Endothelial cell of umbilical vein (primary cell): ENCODE data around the gene KCTD2. TPM values are rescaled to one million over a fixed set of nuclear protein-coding genes. Genes with fewer than 3 reads are reported as not detected.

Source experiments
- BruUV-seq: library from RNA; stranded (reverse); fragments of 400-500 nt; replicated peaks from 2 replicates; lab custom pipeline; 2021; lab: Mats Ljungman, UMichigan
- CTCF ChIA-PET: fragments of 300-600, 350-600 bp; sonication (Branson Sonifier 250); formaldehyde crosslinking; loops from one replicate; lab custom pipeline; 2021; ENCODE audit warnings: antibody characterized with exemption, inconsistent platforms; lab: Charles Lee
- POLR2A ChIA-PET: fragments of 300-600, 350-600 bp; sonication (Branson Sonifier 250); formaldehyde crosslinking; loops from one replicate; lab custom pipeline; 2021; ENCODE audit warnings: antibody characterized with exemption, inconsistent platforms; lab: Charles Lee
- DNase-seq: peaks from one replicate; pipeline ENCODE4 v3.0.0-alpha.2; 2011; ENCODE audit warnings: low read depth, low spot score
- FAIRE-seq: peaks from 2 replicates; lab custom pipeline; 2011; peaks lifted over from hg19 to GRCh38; lab: Jason Lieb, UNC
- H2AFZ ChIP-seq: 2 replicates; pipeline ENCODE4 v1.6.0; 2012; ENCODE audit warnings: low read depth, low read length, control low read depth, inconsistent platforms
- H3K27ac ChIP-seq: 2 replicates; pipeline ENCODE4 v1.5.1; 2011; ENCODE audit warnings: low read depth, mild to moderate bottlenecking, control low read depth, low read length, moderate library complexity; ENCODE audit not compliant: insufficient read depth
- H3K27me3 ChIP-seq, 2 experiments: 2 replicates each; pipeline versions ENCODE4 v1.6.0 to v1.6.1; 2011; ENCODE audit warnings: low read length in 2 of 2, mixed read lengths in 1 of 2; ENCODE audit not compliant: control insufficient read depth in 2 of 2, insufficient read depth in 2 of 2
- H3K36me3 ChIP-seq, 2 experiments: 2 replicates in 1 of 2; 3 replicates in 1 of 2; pipeline ENCODE4 v1.5.1; 2011; ENCODE audit warnings: low read length in 2 of 2, mild to moderate bottlenecking in 1 of 2, moderate library complexity in 1 of 2; ENCODE audit not compliant: control insufficient read depth in 2 of 2, insufficient read depth in 2 of 2; ENCODE audit errors: extremely low read depth in 1 of 2
- H3K4me1 ChIP-seq: 3 replicates; pipeline ENCODE4 v1.5.1; 2011; ENCODE audit warnings: mild to moderate bottlenecking, low read length; ENCODE audit not compliant: control insufficient read depth, insufficient read depth; ENCODE audit errors: extremely low read depth
- H3K4me2 ChIP-seq: 2 replicates; pipeline ENCODE4 v1.6.1; 2011; ENCODE audit warnings: low read length, control low read depth, mixed read lengths; ENCODE audit not compliant: insufficient read depth
- H3K4me3 ChIP-seq, 3 experiments: fragments of 200-600 bp in 1 of 3; sonication (generic), shearing (Covaris generic) in 1 of 3; replicated peaks in 1 of 3; 2 replicates each; pipeline ENCODE4 v1.5.1; 2011 to 2016; ENCODE audit warnings: control low read depth in 3 of 3, low read length in 3 of 3, mild to moderate bottlenecking in 2 of 3, inconsistent platforms in 1 of 3, low read depth in 1 of 3, moderate library complexity in 1 of 3; ENCODE audit not compliant: insufficient read depth in 1 of 3
- H3K79me2 ChIP-seq: 2 replicates; pipeline ENCODE4 v1.6.0; 2012; ENCODE audit warnings: low read length, inconsistent platforms; ENCODE audit not compliant: control insufficient read depth, insufficient read depth
- H3K9ac ChIP-seq: replicated peaks from 2 replicates; pipeline ENCODE3; 2011; ENCODE audit warnings: low read length, control low read depth; ENCODE audit not compliant: insufficient read depth; ENCODE audit errors: extremely low read depth
- H3K9me1 ChIP-seq: replicated peaks from 3 replicates; pipeline ENCODE4 v1.6.0; 2011; ENCODE audit warnings: mild to moderate bottlenecking, low read length; ENCODE audit not compliant: control insufficient read depth, insufficient read depth; ENCODE audit errors: extremely low read depth
- H3K9me3 ChIP-seq: replicated peaks from 2 replicates; pipeline ENCODE4 v1.5.1; 2012; ENCODE audit warnings: low read length, inconsistent platforms; ENCODE audit not compliant: control insufficient read depth, insufficient read depth
- H4K20me1 ChIP-seq: replicated peaks from 2 replicates; pipeline ENCODE3; 2011; ENCODE audit warnings: mild to moderate bottlenecking, low read length; ENCODE audit not compliant: control insufficient read depth, insufficient read depth; ENCODE audit errors: extremely low read depth
- EZH2 ChIP-seq: IDR thresholded peaks from 2 replicates; pipeline ENCODE4 v1.6.1; 2012; ENCODE audit warnings: borderline replicate concordance, low read depth, mild to moderate bottlenecking, moderate library complexity, low read length, inconsistent platforms; ENCODE audit not compliant: severe bottlenecking
- FOS ChIP-seq: IDR thresholded peaks from 2 replicates; pipeline ENCODE4 v1.6.1; 2011; ENCODE audit warnings: mild to moderate bottlenecking, low read length, moderate library complexity, borderline replicate concordance; ENCODE audit not compliant: insufficient read depth
- GATA2 ChIP-seq: IDR thresholded peaks from 2 replicates; pipeline ENCODE4 v1.7.0; 2011; ENCODE audit warnings: low read depth, mild to moderate bottlenecking, moderate library complexity, mixed read lengths, low read length; ENCODE audit not compliant: insufficient read length, insufficient read depth
- JUN ChIP-seq: IDR thresholded peaks from 2 replicates; pipeline ENCODE4 v1.6.1; 2011; ENCODE audit warnings: borderline replicate concordance, low read depth; ENCODE audit not compliant: insufficient read length, insufficient read depth
- MYC ChIP-seq: IDR thresholded peaks from one replicate; pipeline ENCODE4 v1.6.1; 2011; ENCODE audit warnings: mild to moderate bottlenecking, low read depth, low read length
- POLR2A ChIP-seq: IDR thresholded peaks from 2 replicates; pipeline ENCODE4 v1.6.1; 2012; ENCODE audit warnings: low read depth, mild to moderate bottlenecking, control low read depth, low read length
- POLR2AphosphoS5 ChIP-seq: IDR thresholded peaks from 2 replicates; pipeline ENCODE4 v1.6.1; 2012; ENCODE audit warnings: low read depth, mild to moderate bottlenecking, control low read depth, low read length, moderate library complexity; ENCODE audit not compliant: insufficient read depth
- dilution Hi-C: fragments of 300-500 bp; cut with MboI; formaldehyde crosslinking; loops from one replicate; pipeline ENCODE4 v1.15.0; 2019; ENCODE audit warnings: low sequenced_read_pairs; ENCODE audit not compliant: extremely low pct_ligation_motif_present
- intact Hi-C: fragments of 100-400 bp; cut with micrococcal nuclease; formaldehyde crosslinking; loops from one replicate; pipeline ENCODE4 v1.10.0; 2022
- polyA plus RNA-seq, 4 experiments: library from polyadenylated mRNA; depleted of rRNA in 3 of 4; stranded (reverse) in 3 of 4; unstranded in 1 of 4; fragments of >200 nt; gene quantifications; 2 replicates each; pipeline versions ENCODE4 v1.2.1 to v1.2.3, GENCODE V29; 2011 to 2012; ENCODE audit warnings: missing spikeins in 1 of 4
- total RNA-seq: library from RNA; stranded (reverse); gene quantifications from 2 replicates; pipeline ENCODE4 v1.2.3, GENCODE V29; 2021
- TF ChIP-seq, protein P1 (sequence below): IDR thresholded peaks from 2 replicates; pipeline ENCODE4 v1.6.1; 2011; ENCODE audit not compliant: insufficient read depth, insufficient read length
- TF ChIP-seq, protein P2 (sequence below), 2 donors: IDR thresholded peaks; 1 replicate in 1 of 2; 2 replicates in 1 of 2; pipeline ENCODE4 v1.5.1; 2011; ENCODE audit warnings: low read length in 2 of 2, mild to moderate bottlenecking in 2 of 2, moderate library complexity in 2 of 2, control low read depth in 1 of 2, inconsistent platforms in 1 of 2, low read depth in 1 of 2; ENCODE audit not compliant: insufficient read depth in 1 of 2; ENCODE audit errors: extremely low read depth in 1 of 2

Gene KCTD2
- total and polyA plus RNA-seq, 2 donors (not counting 3 experiments of a cell fraction or from before 2014, with no cell fraction given), result 23.2 to 24.8 TPM

DNA sequence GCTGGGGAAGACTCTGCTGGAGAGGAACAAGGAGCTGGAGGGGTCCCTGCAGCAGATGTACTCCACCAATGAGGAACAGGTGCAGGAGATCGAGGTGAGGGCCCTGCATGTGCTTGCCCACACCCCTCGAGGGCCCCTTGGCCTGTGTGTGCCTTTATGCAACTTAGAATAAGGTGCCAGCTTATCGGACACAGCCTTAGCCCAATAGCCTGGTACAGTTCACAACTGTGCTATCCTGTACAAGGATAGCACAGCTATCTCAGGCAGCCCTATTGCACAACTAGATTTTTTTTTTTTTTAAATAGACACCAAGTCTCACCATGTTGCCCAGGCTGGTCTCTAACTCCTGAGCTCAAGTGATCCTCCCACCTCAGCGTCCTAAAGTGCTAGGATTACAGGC is 47.5 kb upstream of the KCTD2 start:
- H3K9me1 ChIP-seq, result no peaks in the 10 kb centered on the region
- no peak for TF ChIP-seq GATA2
- TF ChIP-seq, protein P1, sequence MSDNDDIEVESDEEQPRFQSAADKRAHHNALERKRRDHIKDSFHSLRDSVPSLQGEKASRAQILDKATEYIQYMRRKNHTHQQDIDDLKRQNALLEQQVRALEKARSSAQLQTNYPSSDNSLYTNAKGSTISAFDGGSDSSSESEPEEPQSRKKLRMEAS, result no peak
- TF ChIP-seq EZH2, result no peak
- TF ChIP-seq JUN, result no peak
- TF ChIP-seq, protein P2, sequence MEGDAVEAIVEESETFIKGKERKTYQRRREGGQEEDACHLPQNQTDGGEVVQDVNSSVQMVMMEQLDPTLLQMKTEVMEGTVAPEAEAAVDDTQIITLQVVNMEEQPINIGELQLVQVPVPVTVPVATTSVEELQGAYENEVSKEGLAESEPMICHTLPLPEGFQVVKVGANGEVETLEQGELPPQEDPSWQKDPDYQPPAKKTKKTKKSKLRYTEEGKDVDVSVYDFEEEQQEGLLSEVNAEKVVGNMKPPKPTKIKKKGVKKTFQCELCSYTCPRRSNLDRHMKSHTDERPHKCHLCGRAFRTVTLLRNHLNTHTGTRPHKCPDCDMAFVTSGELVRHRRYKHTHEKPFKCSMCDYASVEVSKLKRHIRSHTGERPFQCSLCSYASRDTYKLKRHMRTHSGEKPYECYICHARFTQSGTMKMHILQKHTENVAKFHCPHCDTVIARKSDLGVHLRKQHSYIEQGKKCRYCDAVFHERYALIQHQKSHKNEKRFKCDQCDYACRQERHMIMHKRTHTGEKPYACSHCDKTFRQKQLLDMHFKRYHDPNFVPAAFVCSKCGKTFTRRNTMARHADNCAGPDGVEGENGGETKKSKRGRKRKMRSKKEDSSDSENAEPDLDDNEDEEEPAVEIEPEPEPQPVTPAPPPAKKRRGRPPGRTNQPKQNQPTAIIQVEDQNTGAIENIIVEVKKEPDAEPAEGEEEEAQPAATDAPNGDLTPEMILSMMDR (IDR thresholded peaks at IDR 0.05; ENCODE audit: extremely low read depth in 1 of 2, insufficient read depth in 1 of 2, low read depth in 1 of 2, low read length in 2 of 2), result no peak
- no peak for TF ChIP-seq FOS
- no peak for TF ChIP-seq POLR2AphosphoS5
- TF ChIP-seq POLR2A, result no peak
- no peak for TF ChIP-seq MYC
- no peaks in the 10 kb centered on the region for H3K4me1 ChIP-seq
- H3K27me3 ChIP-seq, result no peaks in the 10 kb centered on the region
- intact Hi-C loops (no loop called here), dilution Hi-C loops (no loop called here)
- ChIA-PET POLR2A (no interaction called here), CTCF (interaction anchor here (1.8 to 2.3 kb wide), 3 partner anchors 13 to 42 kb away, joined by 7 to 11 read pairs (median 8); partner anchors contain the start of gene MRPL58)
- H3K27ac ChIP-seq, result no peak overlapping the region
- no peak overlapping the region for H3K4me3 ChIP-seq
- no peak overlapping the region for H3K9ac ChIP-seq
- DNase-seq, result no peak
- no peaks in the 10 kb centered on the region for H4K20me1 ChIP-seq
- H2AFZ ChIP-seq, result no peak overlapping the region
- H3K36me3 ChIP-seq, result peaks cover 0 to 37% of the 10 kb centered on the region in 2 experiments
- no TSS peak for BruUV-seq
- H3K9me3 ChIP-seq, result no peaks in the 10 kb centered on the region
- FAIRE-seq, result no peak
- H3K4me2 ChIP-seq, result no peak overlapping the region
- H3K79me2 ChIP-seq, result peaks cover 2% of the 10 kb centered on the region
